ENCODE data around the gene TBC1D13. TPM values are rescaled to one million over a fixed set of nuclear protein-coding genes. Genes with fewer than 3 reads are reported as not detected.
A peak's percentile ranks its signal among the peaks of the same experiment; 100 is the strongest.

The TBC1D13 gene
- total and polyA plus RNA-seq, 9 of the 15 experiments (the other 6 are each of a cell fraction or from before 2014, with no cell fraction given) = 2.3 to 28.7 (median 11.4) TPM

- TF ChIP-seq RFX7 (CRISPR knock-in tag; IDR thresholded peaks at IDR 0.05) (no peak), BRD4 (IDR thresholded peaks at IDR 0.05) (no peak), LARP7 (IDR thresholded peaks at IDR 0.05) (no peak), GTF3C2 (IDR thresholded peaks at IDR 0.05; ENCODE audit: borderline replicate concordance, extremely low read depth, insufficient read length) (no peak), HDGF (IDR thresholded peaks at IDR 0.05) (no peak), REST (IDR thresholded peaks at IDR 0.05; ENCODE audit: borderline replicate concordance) (no peak), REST (CRISPR knock-in tag; IDR thresholded peaks at IDR 0.05; ENCODE audit: low read depth) (0 out of 2 replicates have a peak, but pooled peaks have one; percentile 13), ZEB2 (IDR thresholded peaks at IDR 0.05) (no peak), ARID2 (IDR thresholded peaks at IDR 0.05) (no peak), PPARD (CRISPR knock-in tag; IDR thresholded peaks at IDR 0.05) (no peak), NR2F6 (CRISPR knock-in tag; IDR thresholded peaks at IDR 0.05) (no peak), ZFX (CRISPR knock-in tag; IDR thresholded peaks at IDR 0.05) (peak; percentile 64)
- TF ChIP-seq, protein P1, sequence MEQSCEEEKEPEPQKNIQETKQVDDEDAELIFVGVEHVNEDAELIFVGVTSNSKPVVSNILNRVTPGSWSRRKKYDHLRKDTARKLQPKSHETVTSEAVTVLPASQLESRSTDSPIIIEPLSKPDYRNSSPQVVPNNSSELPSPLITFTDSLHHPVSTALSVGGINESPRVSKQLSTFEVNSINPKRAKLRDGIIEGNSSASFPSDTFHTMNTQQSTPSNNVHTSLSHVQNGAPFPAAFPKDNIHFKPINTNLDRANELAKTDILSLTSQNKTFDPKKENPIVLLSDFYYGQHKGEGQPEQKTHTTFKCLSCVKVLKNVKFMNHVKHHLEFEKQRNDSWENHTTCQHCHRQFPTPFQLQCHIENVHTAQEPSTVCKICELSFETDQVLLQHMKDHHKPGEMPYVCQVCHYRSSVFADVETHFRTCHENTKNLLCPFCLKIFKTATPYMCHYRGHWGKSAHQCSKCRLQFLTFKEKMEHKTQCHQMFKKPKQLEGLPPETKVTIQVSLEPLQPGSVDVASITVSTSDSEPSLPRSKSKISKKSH (CRISPR knock-in tag; IDR thresholded peaks at IDR 0.05) = no peak
- TF ChIP-seq, protein P2, sequence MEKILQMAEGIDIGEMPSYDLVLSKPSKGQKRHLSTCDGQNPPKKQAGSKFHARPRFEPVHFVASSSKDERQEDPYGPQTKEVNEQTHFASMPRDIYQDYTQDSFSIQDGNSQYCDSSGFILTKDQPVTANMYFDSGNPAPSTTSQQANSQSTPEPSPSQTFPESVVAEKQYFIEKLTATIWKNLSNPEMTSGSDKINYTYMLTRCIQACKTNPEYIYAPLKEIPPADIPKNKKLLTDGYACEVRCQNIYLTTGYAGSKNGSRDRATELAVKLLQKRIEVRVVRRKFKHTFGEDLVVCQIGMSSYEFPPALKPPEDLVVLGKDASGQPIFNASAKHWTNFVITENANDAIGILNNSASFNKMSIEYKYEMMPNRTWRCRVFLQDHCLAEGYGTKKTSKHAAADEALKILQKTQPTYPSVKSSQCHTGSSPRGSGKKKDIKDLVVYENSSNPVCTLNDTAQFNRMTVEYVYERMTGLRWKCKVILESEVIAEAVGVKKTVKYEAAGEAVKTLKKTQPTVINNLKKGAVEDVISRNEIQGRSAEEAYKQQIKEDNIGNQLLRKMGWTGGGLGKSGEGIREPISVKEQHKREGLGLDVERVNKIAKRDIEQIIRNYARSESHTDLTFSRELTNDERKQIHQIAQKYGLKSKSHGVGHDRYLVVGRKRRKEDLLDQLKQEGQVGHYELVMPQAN (IDR thresholded peaks at IDR 0.05; ENCODE audit: borderline replicate concordance) = peak; percentile 89
Observed at GRCh38 chr9:128829477-128830251, 42.6 kb downstream of the TBC1D13 start, which contains the start of gene SPOUT1 (continued).
